DOHH2 (cell line): Measurements from ENCODE around the gene HP.

Source experiments
- H3F3A ChIP-seq: fragments of 200-600 bp; sonication (generic), shearing (Covaris generic); 2 replicates; pipeline ENCODE4 v1.6.0; 2016; ENCODE audit warnings: antibody characterized with exemption, mild to moderate bottlenecking; ENCODE audit not compliant: control insufficient read depth, insufficient read depth
- H3K27ac ChIP-seq: fragments of 200-600 bp; sonication (generic); 2 replicates; pipeline ENCODE4 v1.5.1; 2014; ENCODE audit warnings: low read depth, mild to moderate bottlenecking, low read length, moderate library complexity
- H3K27me3 ChIP-seq: fragments of 200-600 bp; sonication (generic); 2 replicates; pipeline ENCODE4 v1.6.1; 2014; ENCODE audit warnings: mild to moderate bottlenecking, low read length, mixed read lengths; ENCODE audit not compliant: control insufficient read depth
- H3K36me3 ChIP-seq: fragments of 200-600 bp; sonication (generic); 2 replicates; pipeline ENCODE4 v1.6.1; 2014; ENCODE audit warnings: mild to moderate bottlenecking, low read length, moderate library complexity, mixed read lengths; ENCODE audit not compliant: control insufficient read depth
- H3K4me1 ChIP-seq: fragments of 200-600 bp; sonication (generic); 2 replicates; pipeline ENCODE4 v1.6.1; 2014; ENCODE audit warnings: mild to moderate bottlenecking, low read length, mixed read lengths; ENCODE audit not compliant: control insufficient read depth
- H3K4me2 ChIP-seq: fragments of 200-600 bp; sonication (generic); 2 replicates; pipeline ENCODE4 v1.6.0; 2014; ENCODE audit warnings: mild to moderate bottlenecking, low read length, moderate library complexity
- H3K4me3 ChIP-seq: fragments of 200-600 bp; sonication (generic); 2 replicates; pipeline ENCODE4 v1.5.1; 2014; ENCODE audit warnings: mild to moderate bottlenecking, low read length, mixed read lengths
- H3K79me2 ChIP-seq: fragments of 200-600 bp; sonication (generic); 2 replicates; pipeline ENCODE4 v1.6.1; 2014; ENCODE audit warnings: mild to moderate bottlenecking, low read length, mixed read lengths; ENCODE audit not compliant: control insufficient read depth
- H3K9me2 ChIP-seq: fragments of 200-600 bp; sonication (generic); replicated peaks from 2 replicates; pipeline ENCODE4 v1.6.1; 2014; ENCODE audit warnings: mild to moderate bottlenecking, low read length, mixed read lengths; ENCODE audit not compliant: control insufficient read depth
- H3K9me3 ChIP-seq: fragments of 200-600 bp; sonication (generic); 2 replicates; pipeline ENCODE4 v1.6.1; 2014; ENCODE audit warnings: antibody characterized with exemption, low read length, mixed read lengths; ENCODE audit not compliant: control insufficient read depth, insufficient read depth
- H4K20me1 ChIP-seq: fragments of 200-600 bp; sonication (generic); 2 replicates; pipeline ENCODE4 v1.6.0; 2014; ENCODE audit warnings: low read depth, mild to moderate bottlenecking, antibody characterized with exemption, low read length, moderate library complexity; ENCODE audit not compliant: control insufficient read depth, insufficient read depth
- CTCF ChIP-seq: fragments of 200-600 bp; sonication (generic); IDR thresholded peaks from one replicate; pipeline ENCODE4 v1.5.1; 2014; ENCODE audit warnings: antibody characterized with exemption, mild to moderate bottlenecking, low read depth, low read length; ENCODE audit not compliant: poor library complexity, severe bottlenecking
- EZH2phosphoT487 ChIP-seq: fragments of 200-600 bp; sonication (generic); IDR thresholded peaks from 2 replicates; pipeline ENCODE4 v1.6.1; 2017; ENCODE audit warnings: borderline replicate concordance, mild to moderate bottlenecking, antibody characterized with exemption, low read length, moderate library complexity, mixed read lengths

Gene HP

GRCh38 chr16:72084445-72084844 lies 30.1 kb downstream of the HP start:
- Histone ChIP-seq H3K4me1 (no peaks in the 10 kb centered on the region), H3F3A (no peaks in the 10 kb centered on the region), H3K79me2 (no peaks in the 10 kb centered on the region), H3K36me3 (peaks cover 45% of the 10 kb centered on the region), H4K20me1 (no peaks in the 10 kb centered on the region), H3K27me3 (no peaks in the 10 kb centered on the region), H3K9me3 (peaks cover 10% of the 10 kb centered on the region; the same call in 1 of the 2 replicates), H3K4me2 (no peak overlapping the region), H3K27ac (no peak overlapping the region), H3K4me3 (no peak overlapping the region), H3K9me2 (no peaks in the 10 kb centered on the region)
- TF ChIP-seq CTCF (no peak), EZH2phosphoT487 (no peak)

- no peaks in the 10 kb centered on the region for H3K9me2 ChIP-seq
- no peaks in the 10 kb centered on the region for H3K4me1 ChIP-seq
- no peaks in the 10 kb centered on the region for H3F3A ChIP-seq
- no peaks in the 10 kb centered on the region for H3K27me3 ChIP-seq
- TF ChIP-seq EZH2phosphoT487 (no peak), CTCF (no peak)
- peaks cover 10% of the 10 kb centered on the region; the same call in 1 of the 2 replicates for H3K9me3 ChIP-seq
- no peak overlapping the region for H3K27ac ChIP-seq
- no peaks in the 10 kb centered on the region for H4K20me1 ChIP-seq
- H3K79me2 ChIP-seq = no peaks in the 10 kb centered on the region
- H3K4me2 ChIP-seq = no peak overlapping the region
- peaks cover 51% of the 10 kb centered on the region for H3K36me3 ChIP-seq
- H3K4me3 ChIP-seq = no peak overlapping the region
Observed at GRCh38 chr16:72085002-72085401, 30.7 kb downstream of the HP start.

- Histone ChIP-seq H3F3A (no peaks in the 10 kb centered on the region), H4K20me1 (0 out of 2 replicates have a peak, but pooled peaks cover 4% of the 10 kb centered on the region), H3K36me3 (peaks cover 42% of the 10 kb centered on the region), H3K4me1 (peaks cover 20% of the 10 kb centered on the region), H3K27me3 (no peaks in the 10 kb centered on the region), H3K27ac (no peak overlapping the region), H3K4me3 (no peak overlapping the region), H3K4me2 (0 out of 2 replicates have a peak overlapping the region, but pooled peaks have one; percentile 86), H3K9me2 (no peaks in the 10 kb centered on the region), H3K79me2 (peaks cover 52% of the 10 kb centered on the region), H3K9me3 (no peaks in the 10 kb centered on the region)
- TF ChIP-seq EZH2phosphoT487 (no peak), CTCF (no peak)
Observed at GRCh38 chr16:72091217-72091616, 36.9 kb downstream of the HP start.
